K562 (cell line): ENCODE measurements around the gene CLDN5. TPM values are rescaled to one million over a fixed set of nuclear protein-coding genes. Genes with fewer than 3 reads are reported as not detected.

ENCODE experiments used
- BRD4 ChIP-seq: fragments of 200-600 bp; sonication (generic); IDR thresholded peaks from 2 replicates; pipeline ENCODE4 v1.6.1; 2017; ENCODE audit warnings: inconsistent platforms
- C11orf30 ChIP-seq: fragments of 450-650 bp; IDR thresholded peaks from 2 replicates; pipeline ENCODE4 v1.6.1; 2016; ENCODE audit warnings: low read depth, mild to moderate bottlenecking
- CEBPB ChIP-seq: fragments of 450-650 bp; IDR thresholded peaks from 2 replicates; pipeline ENCODE4 v1.6.1; 2016; ENCODE audit warnings: missing genetic modification characterization, missing compliant biosample characterization
- DIDO1 ChIP-seq: fragments of 450-650 bp; IDR thresholded peaks from 2 replicates; pipeline ENCODE4 v1.6.1; 2016; ENCODE audit warnings: low read depth, missing biosample characterization, missing genetic modification characterization
- ETS1 ChIP-seq: conservative IDR thresholded peaks from 2 replicates; pipeline ENCODE4 v1.6.1; 2011; ENCODE audit warnings: low read depth, mild to moderate bottlenecking, low read length; ENCODE audit not compliant: control insufficient read depth
- MCM3 ChIP-seq: fragments of 450-650 bp; IDR thresholded peaks from 2 replicates; pipeline ENCODE4 v1.6.1; 2016
- MYBL2 ChIP-seq, 2 experiments: fragments of 450-650 bp in 1 of 2; sonication (generic) in 1 of 2; formaldehyde crosslinking in 1 of 2; IDR thresholded peaks; 2 replicates each; pipeline versions ENCODE4 v1.6.1 to v1.8.1; 2017 to 2022; ENCODE audit warnings: borderline replicate concordance in 1 of 2, inconsistent platforms in 1 of 2, low read depth in 1 of 2, mild to moderate bottlenecking in 1 of 2, missing genetic modification reagents in 1 of 2, moderate library complexity in 1 of 2
- MYC ChIP-seq, 2 experiments: fragments of 250-450 bp in 1 of 2; sonication (Bioruptor Pico) in 1 of 2; IDR thresholded peaks; 2 replicates each; pipeline versions ENCODE4 v1.5.1 to v1.6.1; 2012 to 2021; ENCODE audit warnings: low read depth in 2 of 2, borderline replicate concordance in 1 of 2, improper control_type of control experiment in 1 of 2, low read length in 1 of 2, mild to moderate bottlenecking in 1 of 2, moderate library complexity in 1 of 2
- NFIC ChIP-seq: fragments of 450-650 bp; IDR thresholded peaks from 2 replicates; pipeline ENCODE4 v1.6.1; 2017; ENCODE audit warnings: mild to moderate bottlenecking, inconsistent platforms
- PATZ1 ChIP-seq: fragments of 250-450 bp; sonication (Bioruptor Pico); IDR thresholded peaks from 2 replicates; pipeline ENCODE4 v1.5.0; 2020; ENCODE audit warnings: mild to moderate bottlenecking, borderline replicate concordance
- SMC3 ChIP-seq: conservative IDR thresholded peaks from 2 replicates; pipeline ENCODE4 v1.6.1; 2011; ENCODE audit warnings: low read depth, low read length, improper control_type of control experiment; ENCODE audit not compliant: insufficient read depth
- TFAP4 ChIP-seq: sonication (generic); formaldehyde crosslinking; IDR thresholded peaks from 2 replicates; pipeline ENCODE4 v1.8.0; 2022; ENCODE audit warnings: missing genetic modification reagents, mild to moderate bottlenecking, moderate library complexity, borderline replicate concordance
- ZBTB34 ChIP-seq: fragments of 250-450 bp; sonication (Bioruptor Pico); IDR thresholded peaks from 2 replicates; pipeline ENCODE4 v1.8.0; 2021; ENCODE audit warnings: mild to moderate bottlenecking, moderate library complexity
- ZC3H11A ChIP-seq: IDR thresholded peaks from 2 replicates; pipeline ENCODE4 v1.6.1; 2012; ENCODE audit warnings: low read depth, low read length, improper control_type of control experiment
- ZNF12 ChIP-seq: sonication (generic); formaldehyde crosslinking; IDR thresholded peaks from 2 replicates; pipeline ENCODE4 v1.4.0; 2020; ENCODE audit warnings: mild to moderate bottlenecking, missing genetic modification reagents
- ZNF354B ChIP-seq: fragments of 250-450 bp; sonication (Bioruptor Pico); IDR thresholded peaks from 2 replicates; pipeline ENCODE4 v1.4.0; 2020
- ZNF511 ChIP-seq: sonication (generic); formaldehyde crosslinking; IDR thresholded peaks from 2 replicates; pipeline ENCODE4 v1.8.0; 2022; ENCODE audit warnings: mild to moderate bottlenecking, missing genetic modification reagents
- polyA plus RNA-seq, 8 experiments: library from polyadenylated mRNA; depleted of rRNA in 4 of 8; stranded (reverse) in 5 of 8; unstranded in 3 of 8; fragments of >200 nt; fragmentation: Nextera tagmentation in 2 of 8; fragmentation: Illumina TruSeq in 1 of 8; extraction: Ambion mirVana in 2 of 8; extraction: Trizol in 1 of 8; gene quantifications; 2 replicates each; pipeline versions ENCODE4 v1.2.1 to v1.2.3, GENCODE V29; 2011 to 2014; ENCODE audit warnings: inconsistent platforms in 1 of 8, missing spikeins in 1 of 8
- total RNA-seq, 7 experiments: library from RNA; depleted of rRNA in 6 of 7; stranded (reverse); fragments of >200 nt in 6 of 7; fragmentation: Illumina TruSeq in 2 of 7; extraction: Trizol in 2 of 7; gene quantifications; 2 replicates each; pipeline versions ENCODE4 v1.2.1 to v1.2.3, GENCODE V29; 2011 to 2021; ENCODE audit warnings: low replicate concordance in 1 of 7

Gene CLDN5
- total and polyA plus RNA-seq, 9 of the 15 experiments (the other 6 are each of a cell fraction or from before 2014, with no cell fraction given) = 0.20 TPM; not detected in 8

GRCh38 chr22:19559324-19559811 is 35.2 kb upstream of the CLDN5 start (continued):
- TF ChIP-seq ZNF511 (CRISPR knock-in tag) = peak; percentile 53; the same call in 1 of the 2 replicates
- peak; percentile 89 for TF ChIP-seq NFIC
- TF ChIP-seq ZNF354B = no peak
- no peak for TF ChIP-seq BRD4
- no peak for TF ChIP-seq ZBTB34 (CRISPR knock-in tag)
- TF ChIP-seq MYC (IDR thresholded peaks at IDR 0.05; ENCODE audit: low read depth, low read length) = no peak
- peak; percentile 85 for TF ChIP-seq MYC (CRISPR knock-in tag; IDR thresholded peaks at IDR 0.05; ENCODE audit: borderline replicate concordance, low read depth)
- TF ChIP-seq CEBPB (tag) = no peak
- no peak for TF ChIP-seq MYBL2 (IDR thresholded peaks at IDR 0.05; ENCODE audit: low read depth)
- TF ChIP-seq MYBL2 (CRISPR knock-in tag; IDR thresholded peaks at IDR 0.05; ENCODE audit: borderline replicate concordance) = 0 out of 2 replicates have a peak, but pooled peaks have one; percentile 19
- no peak for TF ChIP-seq PATZ1
- TF ChIP-seq ETS1 = peak; percentile 59; the same call in 1 of the 2 replicates
- no peak for TF ChIP-seq ZC3H11A
- peak; percentile 72; the same call in 1 of the 2 replicates for TF ChIP-seq TFAP4 (CRISPR knock-in tag)
- 0 out of 2 replicates have a peak, but pooled peaks have one; percentile 28 for TF ChIP-seq ZNF12 (CRISPR knock-in tag)
- TF ChIP-seq C11orf30 = no peak
- 0 out of 2 replicates have a peak, but pooled peaks have one; percentile 35 for TF ChIP-seq DIDO1 (tag)
- peak; percentile 30; the same call in 1 of the 2 replicates for TF ChIP-seq MCM3
- TF ChIP-seq SMC3 = peak; percentile 43; the same call in 1 of the 2 replicates
